HUDEP-2 (cell line): Measurements from ENCODE around the gene PALM.
A peak's percentile ranks its signal among the peaks of the same experiment; 100 is the strongest.
"Not testable (repeated sequence)": the region's sequence is repeated elsewhere in the genome, so short reads cannot be mapped to it uniquely, and the experiment has no call there.

Experiments used
- DNase-seq, 76 experiments: peaks; one replicate each; lab custom pipeline; 2025; ENCODE audit not compliant: unreplicated experiment in 76 of 76; lab: John Stamatoyannopoulos, UW

The PALM gene

DNA sequence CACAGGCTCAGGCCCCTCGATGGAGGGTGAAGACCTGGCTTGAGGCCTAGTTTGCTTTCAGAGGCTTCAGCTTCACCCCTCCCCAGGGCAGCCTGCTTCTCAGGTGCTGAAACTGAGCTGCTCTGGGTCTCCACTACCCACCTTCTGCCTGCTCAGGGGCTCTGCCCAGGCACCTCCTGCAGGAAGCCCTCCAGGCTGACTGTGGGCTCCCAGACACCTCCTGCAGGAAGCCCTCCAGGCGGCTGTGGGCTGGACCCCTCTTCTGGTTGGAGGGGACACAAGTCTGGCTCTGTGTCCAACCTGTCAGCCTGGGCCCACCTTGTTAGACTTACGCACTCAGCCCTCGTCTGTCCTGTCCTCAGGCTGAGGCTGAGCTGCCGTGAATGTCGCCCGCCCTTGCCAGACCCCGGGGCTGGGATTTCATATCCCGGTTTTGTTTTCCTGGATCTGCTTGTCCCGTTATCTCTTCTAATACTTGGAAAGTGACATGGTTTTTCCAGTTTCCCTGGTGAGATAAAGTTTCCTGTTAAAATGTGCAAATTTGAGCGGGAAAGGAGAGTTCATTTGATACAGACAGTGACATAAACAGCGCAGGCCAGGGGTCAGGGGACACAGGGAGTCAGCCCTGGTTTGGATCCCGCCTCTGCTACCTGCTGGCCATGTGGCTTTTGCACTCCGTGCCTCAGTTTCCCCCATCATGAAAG, 21.4 kb downstream of the PALM start:
- DNase-seq: no peak

- DNase-seq: no peak
Observed at GRCh38 chr19:731000-731399, 22.3 kb downstream of the PALM start.

DNA sequence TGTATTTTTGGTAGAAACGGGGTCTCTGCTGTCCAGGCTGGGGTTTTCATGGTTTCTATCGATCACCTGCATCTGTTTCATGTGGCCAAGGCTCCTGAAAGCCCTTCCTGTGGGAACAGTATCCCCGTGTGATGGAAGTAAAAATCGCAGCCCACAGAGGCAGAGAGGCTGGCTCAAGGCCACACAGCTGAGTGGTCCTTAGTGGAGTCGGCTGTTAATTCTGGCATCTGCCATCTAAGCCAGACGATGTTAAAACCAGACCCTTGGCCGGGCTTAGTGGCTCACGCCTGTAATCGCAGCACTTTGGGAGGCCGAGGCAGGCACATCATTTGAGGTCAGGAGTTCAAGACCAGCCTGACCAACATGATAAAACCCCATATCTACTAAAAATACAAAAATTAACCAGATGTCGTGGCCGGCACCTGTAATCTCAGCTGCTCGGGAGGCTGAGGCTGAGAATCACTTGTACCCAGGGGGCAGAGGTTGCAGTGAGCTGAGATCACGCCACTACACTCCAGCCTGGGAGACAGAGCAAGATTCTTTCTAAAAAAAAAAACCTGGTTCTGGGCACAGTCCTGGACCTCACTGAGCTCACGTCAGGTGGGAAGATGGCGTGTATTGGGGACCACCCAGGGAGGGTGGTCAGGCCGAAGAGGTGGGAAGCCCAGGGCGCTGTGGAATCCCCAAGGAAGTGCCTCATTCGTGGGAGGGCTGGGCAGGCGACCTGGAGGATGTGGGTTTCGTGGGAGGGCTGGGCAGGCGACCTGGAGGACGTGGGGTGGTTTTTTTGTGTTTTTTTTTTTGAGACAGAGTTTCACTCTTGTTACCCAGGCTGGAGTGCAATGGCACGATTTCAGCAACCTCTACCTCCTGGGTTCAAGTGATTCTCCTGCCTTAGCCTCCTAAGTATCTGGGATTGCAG, 23.7 kb downstream of the PALM start:
- DNase-seq: no peak

DNA sequence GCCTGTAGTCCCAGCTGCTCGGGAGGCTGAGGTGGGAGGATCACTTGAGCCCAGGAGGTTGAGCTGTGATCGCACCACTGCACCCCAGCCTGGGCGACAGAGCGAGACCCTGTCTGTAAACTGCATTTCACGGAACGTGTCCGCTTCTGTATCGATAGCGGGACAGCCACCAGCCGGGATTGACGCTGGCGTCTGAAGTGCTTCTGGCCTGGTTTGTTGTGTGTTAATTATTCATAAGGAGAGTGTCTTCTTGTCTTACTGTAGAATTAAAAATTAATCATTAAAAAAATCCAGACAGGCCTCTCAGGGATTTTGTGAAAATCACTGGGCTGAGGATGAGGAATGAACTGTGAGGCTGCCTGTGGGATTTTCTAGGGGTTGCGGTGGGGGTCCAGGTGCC, 26.0 kb downstream of the PALM start:
- DNase-seq: no peak

- no peak for DNase-seq
Observed at GRCh38 chr19:736125-736524, 27.4 kb downstream of the PALM start.

GRCh38 chr19:737591-738093, 28.9 kb downstream of the PALM start:
- DNase-seq: peak in 42 of 76 experiments; percentile 12 to 70 (median 36)

GRCh38 chr19:738509-739128, 29.9 kb downstream of the PALM start:
- no peak for DNase-seq

DNA sequence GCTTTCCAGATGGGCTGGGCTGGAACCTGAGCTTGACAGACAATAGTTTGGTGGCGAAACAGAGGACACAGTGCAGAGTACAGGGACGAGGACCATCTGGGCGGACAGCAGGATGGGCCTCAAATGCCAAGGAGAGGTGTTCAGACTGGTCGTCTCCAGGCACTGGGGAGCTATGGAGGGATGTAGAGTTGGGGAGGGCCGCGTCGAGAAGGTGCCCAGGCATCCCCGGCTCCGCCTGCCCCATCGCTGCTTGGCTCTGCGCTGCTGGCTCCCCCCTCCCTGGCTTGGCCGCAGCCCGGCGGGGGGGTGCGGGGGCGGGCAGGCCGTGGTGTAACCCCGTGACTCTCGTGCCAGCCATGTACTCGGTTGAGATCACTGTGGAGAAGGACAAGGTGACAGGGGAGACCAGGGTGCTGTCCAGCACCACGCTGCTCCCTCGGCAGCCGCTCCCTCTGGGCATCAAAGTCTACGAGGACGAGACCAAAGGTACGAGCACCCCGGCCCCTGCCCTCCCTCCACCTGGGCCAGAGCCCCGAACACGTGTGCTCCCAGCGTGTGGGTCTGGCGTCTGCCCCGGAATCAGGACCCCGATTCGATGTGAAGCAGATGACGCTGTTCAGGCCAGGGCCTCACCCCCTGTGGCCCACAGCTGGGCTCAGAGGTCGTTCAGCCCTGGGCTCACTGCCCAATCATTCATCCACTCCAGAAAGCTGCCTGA, 31.4 kb downstream of the PALM start:
- DNase-seq: peak in 1 of 76 experiments; percentile 21

DNA sequence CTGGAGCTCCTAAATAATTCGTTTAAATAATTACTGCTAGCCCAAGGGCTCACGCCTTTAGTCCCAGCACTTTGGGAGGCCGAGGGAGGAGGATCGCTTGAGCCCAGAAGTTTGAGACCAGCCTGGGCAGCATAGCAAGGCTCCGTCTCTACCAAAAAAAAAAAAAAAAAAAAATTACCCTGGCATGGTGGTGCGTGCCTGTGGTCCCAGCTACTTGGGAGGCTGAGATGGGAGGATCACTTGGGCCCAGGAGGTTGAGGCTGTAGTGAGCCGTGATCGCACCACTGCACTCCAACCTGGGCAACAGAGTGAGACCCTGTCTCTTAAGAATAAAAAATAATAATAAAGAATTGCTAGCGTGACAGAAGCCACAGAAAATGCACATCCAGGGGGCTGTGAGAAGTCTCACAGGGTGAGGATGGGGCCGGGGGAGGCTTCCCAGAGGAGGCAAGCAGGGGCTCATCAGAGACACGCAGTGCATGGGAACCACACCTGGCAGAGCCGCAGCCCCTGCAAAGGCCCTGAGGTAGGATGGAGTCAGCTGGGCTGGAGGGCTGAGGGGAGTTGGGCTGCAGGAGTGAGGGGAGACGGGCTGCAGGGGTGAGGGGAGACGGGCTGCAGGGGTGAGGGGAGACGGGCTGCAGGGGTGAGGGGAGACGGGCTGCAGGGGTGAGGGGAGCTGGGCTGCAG, 32.2 kb downstream of the PALM start:
- DNase-seq: not testable (repeated sequence)

DNA sequence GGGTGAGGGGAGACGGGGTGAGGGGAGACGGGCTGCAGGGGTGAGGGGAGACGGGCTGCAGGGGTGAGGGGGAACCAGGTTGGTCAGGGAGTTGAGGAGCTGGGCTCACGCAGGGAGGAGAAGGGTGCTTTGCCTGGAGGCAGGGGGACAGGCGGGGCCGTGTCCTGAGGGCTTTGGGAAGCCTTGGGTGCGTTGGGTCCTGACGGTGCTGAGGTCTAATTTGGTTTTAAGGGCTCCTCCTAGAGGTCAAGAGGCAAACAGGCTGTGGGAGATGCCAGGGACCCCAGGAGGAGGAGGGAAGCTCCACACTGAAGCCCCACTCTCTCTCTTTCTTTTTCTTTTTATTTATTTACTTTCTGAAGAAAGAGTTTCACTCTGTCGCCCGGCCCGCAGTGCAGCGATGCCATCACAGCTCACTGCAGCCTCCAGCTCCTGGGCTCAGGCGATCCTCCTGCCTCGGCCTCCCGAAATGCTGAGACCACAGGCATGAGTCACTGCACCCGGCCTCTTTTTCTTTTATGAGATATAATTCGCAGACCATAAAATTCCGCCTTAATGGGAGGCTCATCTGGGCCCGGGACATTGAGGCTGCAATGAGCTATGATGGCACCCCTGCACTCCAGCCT, 32.9 kb downstream of the PALM start:
- DNase-seq: peak in 23 of 76 experiments; percentile 8 to 58 (median 18)

- DNase-seq: no peak
Observed at GRCh38 chr19:742540-743075, 33.9 kb downstream of the PALM start.

DNA sequence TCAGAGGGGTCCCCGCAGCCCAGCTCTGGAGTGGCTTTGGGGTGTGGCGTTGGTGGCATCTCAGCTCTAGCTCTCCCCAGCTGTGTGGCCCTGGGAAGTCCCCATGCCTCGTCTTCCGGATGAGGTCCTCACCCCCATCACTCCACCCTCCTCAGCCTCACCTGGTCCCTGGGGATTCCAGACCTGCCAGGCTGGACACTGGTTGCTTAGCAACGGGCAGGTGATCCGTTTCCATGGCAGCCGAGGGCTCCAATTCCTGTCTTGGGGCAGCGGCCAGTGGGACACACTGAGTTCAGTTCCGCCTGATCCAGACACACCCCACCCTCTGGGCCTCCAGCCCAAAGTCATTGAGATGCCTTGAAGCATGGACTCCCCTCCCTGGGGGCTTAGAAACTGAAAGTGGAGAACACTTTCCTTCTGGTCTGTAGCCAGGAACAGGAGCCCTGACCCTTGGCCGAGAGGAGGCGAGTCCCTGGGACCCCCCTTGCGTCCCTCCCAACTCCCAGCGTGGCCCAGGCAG, 34.5 kb downstream of the PALM start:
- no peak for DNase-seq

DNA sequence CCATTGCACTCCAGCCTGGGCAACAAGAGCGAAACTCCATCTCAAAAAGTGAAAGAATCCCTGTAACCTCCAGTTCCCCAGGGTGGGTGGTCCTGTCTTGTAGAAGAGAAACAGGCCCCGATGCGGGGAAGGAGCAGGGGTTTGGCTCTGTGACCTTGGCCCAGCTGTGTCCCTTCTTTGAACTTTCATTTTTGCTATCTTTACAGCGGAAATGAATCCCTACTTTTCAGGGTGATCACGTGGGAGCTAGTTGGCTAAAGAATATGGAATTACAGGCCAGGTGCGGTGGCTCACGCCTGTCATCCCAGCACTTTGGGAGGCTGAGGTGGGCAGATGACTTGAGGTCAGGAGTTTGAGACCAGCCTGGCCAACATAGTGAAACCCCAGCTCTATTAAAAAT, 36.4 kb downstream of the PALM start:
- DNase-seq: not testable (repeated sequence)

GRCh38 chr19:746208-746819, 37.6 kb downstream of the PALM start:
- DNase-seq: no peak

DNA sequence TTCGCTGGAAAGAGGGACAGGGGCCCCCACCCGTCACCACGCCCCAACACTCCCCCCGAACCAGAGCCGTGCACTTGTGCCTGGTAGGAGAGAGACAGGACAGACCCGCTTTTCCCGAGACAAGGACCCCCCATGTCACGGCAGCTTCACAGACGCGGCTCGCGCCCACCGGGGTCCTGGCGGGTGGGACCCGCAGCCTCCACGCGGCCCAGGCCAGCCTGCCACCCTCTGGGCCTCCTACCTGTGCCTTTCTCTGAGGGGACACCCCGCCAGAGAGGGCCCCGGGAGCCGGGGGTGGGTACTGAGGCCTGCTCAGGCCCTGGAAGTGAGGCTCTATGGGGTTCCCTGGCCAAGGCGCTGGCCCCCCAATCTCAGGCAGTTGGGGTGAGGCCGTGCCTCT, 38.2 kb downstream of the PALM start:
- DNase-seq: no peak

GRCh38 chr19:747432-748273, 38.9 kb downstream of the PALM start:
- DNase-seq: no peak

DNA sequence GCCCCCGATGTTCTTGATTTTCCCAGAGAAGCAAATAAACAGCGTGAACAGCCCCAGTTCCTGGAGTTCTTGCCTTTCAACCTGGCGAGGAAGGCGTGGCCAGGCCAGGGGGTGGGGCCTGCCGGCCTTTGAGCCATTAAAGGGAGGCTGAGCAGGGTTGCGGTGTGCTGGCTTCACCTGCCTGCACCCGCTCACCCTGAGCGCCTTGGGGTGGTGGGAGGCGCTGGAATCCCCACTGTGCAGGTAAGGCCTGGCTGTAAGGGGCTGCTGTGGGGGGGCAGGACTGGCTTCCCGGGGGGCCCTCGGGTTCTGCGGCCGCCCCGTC, 39.5 kb downstream of the PALM start:
- no peak for DNase-seq

DNA sequence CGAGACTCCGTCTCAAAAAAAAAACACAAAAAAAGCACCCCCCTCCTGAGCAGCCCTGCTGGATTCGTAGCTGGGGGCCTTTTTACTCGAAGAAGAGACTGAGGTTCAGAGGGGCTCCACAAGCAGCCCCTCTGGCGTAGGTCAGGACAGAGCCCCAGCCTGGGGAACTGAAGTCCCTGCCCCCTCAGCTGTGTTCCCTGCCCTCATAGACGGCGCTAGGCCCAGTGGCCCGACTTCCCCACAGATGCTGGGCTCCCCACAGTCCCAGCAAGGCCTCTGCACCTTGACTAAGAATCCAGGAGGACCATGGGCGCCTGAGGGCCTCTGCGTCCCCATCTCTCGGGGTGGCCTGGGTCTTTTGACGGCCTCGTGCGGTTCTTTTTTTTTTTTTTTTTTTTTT, 41.1 kb downstream of the PALM start:
- DNase-seq: no peak
